ENCODE results near the gene LRMDA.

The LRMDA gene

GRCh38 chr10:75652146-75652740, 220.8 kb downstream of the LRMDA start:
- in situ Hi-C loops (cut with HindIII; ENCODE audit: low pct_ligation_motif_present, low pct_unique_long_range_greater_than_20kb, low sequenced_read_pairs) = no loop called here
- no peak for DNase-seq

GRCh38 chr10:75653761-75654160, 222.3 kb downstream of the LRMDA start:
- no peak for DNase-seq
- in situ Hi-C loops (cut with HindIII; ENCODE audit: low pct_ligation_motif_present, low pct_unique_long_range_greater_than_20kb, low sequenced_read_pairs) = no loop called here

- in situ Hi-C loops (cut with HindIII; ENCODE audit: low pct_ligation_motif_present, low pct_unique_long_range_greater_than_20kb, low sequenced_read_pairs) = no loop called here
- no peak for DNase-seq
These were observed 222.8 kb downstream of the LRMDA start for GRCh38 chr10:75654171-75654771.

- no peak for DNase-seq
- in situ Hi-C loops (cut with HindIII; ENCODE audit: low pct_ligation_motif_present, low pct_unique_long_range_greater_than_20kb, low sequenced_read_pairs) = no loop called here
These were observed 223.3 kb downstream of the LRMDA start for GRCh38 chr10:75654772-75655171.

- no peak for DNase-seq
- in situ Hi-C loops (cut with HindIII; ENCODE audit: low pct_ligation_motif_present, low pct_unique_long_range_greater_than_20kb, low sequenced_read_pairs) = no loop called here
These were observed 224.5 kb downstream of the LRMDA start for GRCh38 chr10:75655791-75656451.

GRCh38 chr10:75657351-75657750, 225.9 kb downstream of the LRMDA start:
- in situ Hi-C loops (cut with HindIII; ENCODE audit: low pct_ligation_motif_present, low pct_unique_long_range_greater_than_20kb, low sequenced_read_pairs) = no loop called here
- DNase-seq = no peak

- DNase-seq = no peak
- in situ Hi-C loops (cut with HindIII; ENCODE audit: low pct_ligation_motif_present, low pct_unique_long_range_greater_than_20kb, low sequenced_read_pairs) = no loop called here
These were observed 226.6 kb downstream of the LRMDA start for GRCh38 chr10:75658036-75658435.

- DNase-seq = no peak
- in situ Hi-C loops (cut with HindIII; ENCODE audit: low pct_ligation_motif_present, low pct_unique_long_range_greater_than_20kb, low sequenced_read_pairs) = no loop called here
These were observed 227.1 kb downstream of the LRMDA start for GRCh38 chr10:75658496-75658895.

GRCh38 chr10:75658915-75659314, 227.5 kb downstream of the LRMDA start:
- in situ Hi-C loops (cut with HindIII; ENCODE audit: low pct_ligation_motif_present, low pct_unique_long_range_greater_than_20kb, low sequenced_read_pairs) = no loop called here
- DNase-seq = no peak

GRCh38 chr10:75660823-75661222, 229.4 kb downstream of the LRMDA start:
- DNase-seq = no peak
- in situ Hi-C loops (cut with HindIII; ENCODE audit: low pct_ligation_motif_present, low pct_unique_long_range_greater_than_20kb, low sequenced_read_pairs) = no loop called here

GRCh38 chr10:75662715-75663114, 231.3 kb downstream of the LRMDA start:
- DNase-seq = no peak
- in situ Hi-C loops (cut with HindIII; ENCODE audit: low pct_ligation_motif_present, low pct_unique_long_range_greater_than_20kb, low sequenced_read_pairs) = no loop called here

GRCh38 chr10:75663947-75664664, 232.7 kb downstream of the LRMDA start:
- in situ Hi-C loops (cut with HindIII; ENCODE audit: low pct_ligation_motif_present, low pct_unique_long_range_greater_than_20kb, low sequenced_read_pairs) = no loop called here
- DNase-seq = no peak

GRCh38 chr10:75664968-75665367, 233.5 kb downstream of the LRMDA start:
- no peak for DNase-seq
- in situ Hi-C loops (cut with HindIII; ENCODE audit: low pct_ligation_motif_present, low pct_unique_long_range_greater_than_20kb, low sequenced_read_pairs) = no loop called here

GRCh38 chr10:75665707-75666106, 234.3 kb downstream of the LRMDA start:
- in situ Hi-C loops (cut with HindIII; ENCODE audit: low pct_ligation_motif_present, low pct_unique_long_range_greater_than_20kb, low sequenced_read_pairs) = no loop called here
- DNase-seq = no peak

GRCh38 chr10:75672111-75672671, 240.8 kb downstream of the LRMDA start:
- no peak for DNase-seq
- in situ Hi-C loops (cut with HindIII; ENCODE audit: low pct_ligation_motif_present, low pct_unique_long_range_greater_than_20kb, low sequenced_read_pairs) = no loop called here

GRCh38 chr10:75672842-75673241, 241.4 kb downstream of the LRMDA start:
- no peak for DNase-seq
- in situ Hi-C loops (cut with HindIII; ENCODE audit: low pct_ligation_motif_present, low pct_unique_long_range_greater_than_20kb, low sequenced_read_pairs) = no loop called here

GRCh38 chr10:75677541-75677940, 246.1 kb downstream of the LRMDA start:
- in situ Hi-C loops (cut with HindIII; ENCODE audit: low pct_ligation_motif_present, low pct_unique_long_range_greater_than_20kb, low sequenced_read_pairs) = no loop called here

GRCh38 chr10:75678527-75678926, 247.1 kb downstream of the LRMDA start:
- in situ Hi-C loops (cut with HindIII; ENCODE audit: low pct_ligation_motif_present, low pct_unique_long_range_greater_than_20kb, low sequenced_read_pairs) = no loop called here
- no peak for DNase-seq

More at GRCh38 chr10:75677541-75677940, 246.1 kb downstream of the LRMDA start:
- DNase-seq = no peak

- in situ Hi-C loops (cut with HindIII; ENCODE audit: low pct_ligation_motif_present, low pct_unique_long_range_greater_than_20kb, low sequenced_read_pairs) = no loop called here
- DNase-seq = no peak
These were observed 248.1 kb downstream of the LRMDA start for GRCh38 chr10:75679536-75679935.

All from ACHN (cell line).